ENCODE results near the gene CHST8. TPM values are rescaled to one million over a fixed set of nuclear protein-coding genes. Genes with fewer than 3 reads are reported as not detected.

CHST8 gene
- total and polyA plus RNA-seq, 7 experiments from 2014 or later: not detected

- Histone ChIP-seq H3K36me3 (ENCODE audit: control insufficient read depth in 2 of 3, insufficient read depth in 3 of 3, low read length in 3 of 3) (no peaks in the 10 kb centered on the region), H3K9me3 (ENCODE audit: control insufficient read depth in 2 of 3, low read length in 3 of 3) (peaks cover 0 to 5% (median 0%) of the 10 kb centered on the region in 3 experiments), H3K4me1 (ENCODE audit: control insufficient read depth in 2 of 2, insufficient read depth in 2 of 2, low read length in 2 of 2) (no peaks in the 10 kb centered on the region), H3K27me3 (ENCODE audit: control insufficient read depth in 2 of 2, insufficient read depth in 2 of 2, low read length in 2 of 2) (no peaks in the 10 kb centered on the region), H3K27ac (ENCODE audit: low read depth, low read length) (no peak overlapping the region), H3K4me3 (ENCODE audit: low read length) (no peak overlapping the region)
- ATAC-seq (no peak), DNase-seq (no peak)
- POLR2A ChIA-PET: no interaction called here
- Mint-ChIP-seq H3K9me3 (peaks cover 0 to 4% (median 0%) of the 10 kb centered on the region in 11 donors), H3K27me3 (peaks cover 0 to 44% (median 20%) of the 10 kb centered on the region in 5 donors), H3K4me3 (no peak overlapping the region), H3K36me3 (no peaks in the 10 kb centered on the region), H3K27ac (no peak overlapping the region), H3K4me1 (peaks cover 0 to 2% (median 0%) of the 10 kb centered on the region in 7 donors)
- intact Hi-C loops (cut with micrococcal nuclease): no loop called here
- CTCF ChIA-PET: no interaction called here
Measured at GRCh38 chr19:33725567-33725966, 103.8 kb downstream of the CHST8 start.

GRCh38 chr19:33726756-33727155 is 105.0 kb downstream of the CHST8 start:
- Histone ChIP-seq H3K27ac (ENCODE audit: low read depth, low read length) (no peak overlapping the region), H3K27me3 (ENCODE audit: control insufficient read depth in 2 of 2, insufficient read depth in 2 of 2, low read length in 2 of 2) (no peaks in the 10 kb centered on the region), H3K9me3 (ENCODE audit: control insufficient read depth in 2 of 3, low read length in 3 of 3) (peaks cover 0 to 5% (median 0%) of the 10 kb centered on the region in 3 experiments), H3K4me3 (ENCODE audit: low read length) (no peak overlapping the region), H3K36me3 (ENCODE audit: control insufficient read depth in 2 of 3, insufficient read depth in 3 of 3, low read length in 3 of 3) (no peaks in the 10 kb centered on the region), H3K4me1 (ENCODE audit: control insufficient read depth in 2 of 2, insufficient read depth in 2 of 2, low read length in 2 of 2) (no peaks in the 10 kb centered on the region)
- DNase-seq (no peak), ATAC-seq (no peak)
- Mint-ChIP-seq H3K4me1 (no peaks in the 10 kb centered on the region), H3K27ac (no peak overlapping the region), H3K4me3 (no peak overlapping the region), H3K9me3 (peaks cover 0 to 13% (median 1%) of the 10 kb centered on the region in 11 donors), H3K27me3 (peaks cover 0 to 36% (median 19%) of the 10 kb centered on the region in 5 donors), H3K36me3 (no peaks in the 10 kb centered on the region)
- CTCF ChIA-PET: no interaction called here
- POLR2A ChIA-PET: no interaction called here
- intact Hi-C loops (cut with micrococcal nuclease): no loop called here

- Histone ChIP-seq H3K4me3 (ENCODE audit: low read length) (no peak overlapping the region), H3K27me3 (ENCODE audit: control insufficient read depth in 2 of 2, insufficient read depth in 2 of 2, low read length in 2 of 2) (no peaks in the 10 kb centered on the region), H3K4me1 (ENCODE audit: control insufficient read depth in 2 of 2, insufficient read depth in 2 of 2, low read length in 2 of 2) (no peaks in the 10 kb centered on the region), H3K27ac (ENCODE audit: low read depth, low read length) (no peak overlapping the region), H3K9me3 (ENCODE audit: control insufficient read depth in 2 of 3, low read length in 3 of 3) (peaks cover 0 to 8% (median 0%) of the 10 kb centered on the region in 3 experiments), H3K36me3 (ENCODE audit: control insufficient read depth in 2 of 3, insufficient read depth in 3 of 3, low read length in 3 of 3) (no peaks in the 10 kb centered on the region)
- ChIA-PET CTCF (no interaction called here), POLR2A (no interaction called here)
- DNase-seq (no peak), ATAC-seq (no peak)
- H3K36me3 Mint-ChIP-seq: no peaks in the 10 kb centered on the region
- intact Hi-C loops (cut with micrococcal nuclease): no loop called here
- peaks cover 0 to 19% (median 1%) of the 10 kb centered on the region in 11 donors for H3K9me3 Mint-ChIP-seq
- H3K4me3 Mint-ChIP-seq: no peak overlapping the region
- H3K27me3 Mint-ChIP-seq: peaks cover 0 to 30% (median 14%) of the 10 kb centered on the region in 5 donors
- no peak overlapping the region for H3K27ac Mint-ChIP-seq
- H3K4me1 Mint-ChIP-seq: no peaks in the 10 kb centered on the region
Measured at GRCh38 chr19:33727331-33727998, 105.7 kb downstream of the CHST8 start.

GRCh38 chr19:33728141-33728540 is 106.4 kb downstream of the CHST8 start:
- no peaks in the 10 kb centered on the region for H3K4me1 Mint-ChIP-seq
- Histone ChIP-seq H3K4me3 (ENCODE audit: low read length) (no peak overlapping the region), H3K27ac (ENCODE audit: low read depth, low read length) (no peak overlapping the region), H3K4me1 (ENCODE audit: control insufficient read depth in 2 of 2, insufficient read depth in 2 of 2, low read length in 2 of 2) (no peaks in the 10 kb centered on the region), H3K36me3 (ENCODE audit: control insufficient read depth in 2 of 3, insufficient read depth in 3 of 3, low read length in 3 of 3) (no peaks in the 10 kb centered on the region), H3K9me3 (ENCODE audit: control insufficient read depth in 2 of 3, low read length in 3 of 3) (peaks cover 0 to 11% (median 0%) of the 10 kb centered on the region in 3 experiments), H3K27me3 (ENCODE audit: control insufficient read depth in 2 of 2, insufficient read depth in 2 of 2, low read length in 2 of 2) (no peaks in the 10 kb centered on the region)
- H3K9me3 Mint-ChIP-seq: peaks cover 0 to 26% (median 3%) of the 10 kb centered on the region in 11 donors
- intact Hi-C loops (cut with micrococcal nuclease): no loop called here
- H3K27me3 Mint-ChIP-seq: peaks cover 0 to 24% (median 14%) of the 10 kb centered on the region in 5 donors
- H3K27ac Mint-ChIP-seq: no peak overlapping the region
- CTCF ChIA-PET: no interaction called here
- no peaks in the 10 kb centered on the region for H3K36me3 Mint-ChIP-seq
- no peak for ATAC-seq
- DNase-seq: no peak
- no peak overlapping the region for H3K4me3 Mint-ChIP-seq
- POLR2A ChIA-PET: no interaction called here

GRCh38 chr19:33730858-33731607 is 109.3 kb downstream of the CHST8 start:
- Mint-ChIP-seq H3K4me3 (no peak overlapping the region), H3K27ac (no peak overlapping the region), H3K4me1 (no peaks in the 10 kb centered on the region), H3K36me3 (no peaks in the 10 kb centered on the region), H3K9me3 (peaks cover 0 to 34% (median 3%) of the 10 kb centered on the region in 11 donors), H3K27me3 (peaks cover 0 to 26% (median 14%) of the 10 kb centered on the region in 5 donors)
- CTCF ChIA-PET: no interaction called here
- no peak overlapping the region for H3K4me3 ChIP-seq (ENCODE audit: low read length)
- intact Hi-C loops (cut with micrococcal nuclease): no loop called here
- H3K36me3 ChIP-seq (ENCODE audit: control insufficient read depth in 2 of 3, insufficient read depth in 3 of 3, low read length in 3 of 3): no peaks in the 10 kb centered on the region
- ATAC-seq: no peak
- POLR2A ChIA-PET: no interaction called here
- peaks cover 0 to 11% (median 0%) of the 10 kb centered on the region in 3 experiments for H3K9me3 ChIP-seq (ENCODE audit: control insufficient read depth in 2 of 3, low read length in 3 of 3)
- no peak overlapping the region for H3K27ac ChIP-seq (ENCODE audit: low read depth, low read length)
- DNase-seq: no peak
- H3K27me3 ChIP-seq (ENCODE audit: control insufficient read depth in 2 of 2, insufficient read depth in 2 of 2, low read length in 2 of 2): no peaks in the 10 kb centered on the region
- H3K4me1 ChIP-seq (ENCODE audit: control insufficient read depth in 2 of 2, insufficient read depth in 2 of 2, low read length in 2 of 2): no peaks in the 10 kb centered on the region

- Histone ChIP-seq H3K9me3 (ENCODE audit: control insufficient read depth in 2 of 3, low read length in 3 of 3) (peaks cover 0 to 11% (median 0%) of the 10 kb centered on the region in 3 experiments), H3K36me3 (ENCODE audit: control insufficient read depth in 2 of 3, insufficient read depth in 3 of 3, low read length in 3 of 3) (no peaks in the 10 kb centered on the region), H3K4me3 (ENCODE audit: low read length) (no peak overlapping the region), H3K4me1 (ENCODE audit: control insufficient read depth in 2 of 2, insufficient read depth in 2 of 2, low read length in 2 of 2) (no peaks in the 10 kb centered on the region), H3K27me3 (ENCODE audit: control insufficient read depth in 2 of 2, insufficient read depth in 2 of 2, low read length in 2 of 2) (no peaks in the 10 kb centered on the region), H3K27ac (ENCODE audit: low read depth, low read length) (no peak overlapping the region)
- ChIA-PET POLR2A (no interaction called here), CTCF (no interaction called here)
- ATAC-seq: no peak
- Mint-ChIP-seq H3K4me3 (no peak overlapping the region), H3K36me3 (no peaks in the 10 kb centered on the region), H3K4me1 (no peaks in the 10 kb centered on the region), H3K27me3 (peaks cover 0 to 30% (median 14%) of the 10 kb centered on the region in 5 donors), H3K27ac (no peak overlapping the region), H3K9me3 (peaks cover 0 to 34% (median 3%) of the 10 kb centered on the region in 11 donors)
- intact Hi-C loops (cut with micrococcal nuclease): no loop called here
- no peak for DNase-seq
Measured at GRCh38 chr19:33731881-33732280, 110.1 kb downstream of the CHST8 start.

Measured in naive thymus-derived CD4-positive, alpha-beta T cell (primary cell).